GM19035 (cell line): ENCODE measurements around the gene MRM2.

Experiments used
- ATAC-seq: cut with Tn5 transposase; IDR thresholded peaks from one replicate; pipeline ENCODE4 v1.9.1; 2021; ENCODE audit not compliant: unreplicated experiment

MRM2 gene

GRCh38 chr7:2249744-2250323 is 7.8 kb upstream of the MRM2 start:
- ATAC-seq, result no peak

GRCh38 chr7:2248984-2249694 is 7.1 kb upstream of the MRM2 start:
- no peak for ATAC-seq

GRCh38 chr7:2247141-2247995 is 5.4 kb upstream of the MRM2 start:
- ATAC-seq, result no peak

- no peak for ATAC-seq
Measured at GRCh38 chr7:2245883-2246675, 4.1 kb upstream of the MRM2 start.

- no peak for ATAC-seq
Measured at GRCh38 chr7:2244404-2244995, 2.5 kb upstream of the MRM2 start.

- ATAC-seq, result no peak
Measured at GRCh38 chr7:2243458-2243857, 1.5 kb upstream of the MRM2 start.

DNA sequence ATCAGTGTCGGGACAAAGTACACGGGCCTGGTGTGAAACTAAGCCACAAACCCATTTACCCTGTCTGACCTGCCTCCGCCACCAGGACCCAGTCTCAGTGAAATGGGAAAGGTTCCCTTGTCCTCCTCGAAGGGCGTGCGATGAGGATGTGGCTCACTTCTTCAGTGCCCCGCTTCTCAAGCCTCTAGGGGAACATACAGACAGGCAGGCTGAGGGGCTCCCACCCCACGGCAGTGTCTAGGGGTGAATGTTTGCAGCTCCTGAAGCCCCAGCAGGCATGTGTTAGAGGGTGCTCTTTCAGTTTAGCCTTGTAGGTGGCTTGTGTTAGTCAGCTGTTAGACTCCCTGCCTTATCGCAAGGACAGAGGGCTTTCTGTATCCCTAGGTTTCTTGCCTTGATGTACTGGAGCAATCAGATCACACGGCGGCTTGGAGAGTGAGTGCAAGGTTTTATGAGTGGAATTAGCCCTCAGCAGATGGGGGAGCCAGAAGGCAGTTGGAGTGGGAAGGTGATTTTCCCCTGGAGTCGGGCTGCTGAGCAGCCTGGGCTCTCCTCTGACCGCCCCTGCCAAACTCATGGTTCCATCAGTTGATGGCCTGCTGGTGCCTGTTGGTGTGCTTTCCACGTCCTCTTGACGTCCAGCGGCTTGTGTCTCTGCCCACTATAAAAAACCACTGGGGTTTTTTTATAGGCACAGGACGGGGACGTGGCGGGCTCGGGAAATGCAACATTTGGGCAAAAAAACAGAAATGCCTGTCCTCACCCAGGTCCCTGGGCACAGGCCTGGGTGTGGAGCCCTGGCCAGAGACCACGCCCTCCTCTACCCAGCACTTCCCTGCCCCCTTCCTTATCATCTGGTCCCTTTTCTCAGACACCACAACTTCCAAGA is 780 bp upstream of the MRM2 start:
- no peak for ATAC-seq

GRCh38 chr7:2239242-2239641 is 2.8 kb downstream of the MRM2 start:
- ATAC-seq, result no peak

GRCh38 chr7:2237109-2237602 is 4.8 kb downstream of the MRM2 start:
- peak; percentile 55 for ATAC-seq

- ATAC-seq, result no peak
Measured at GRCh38 chr7:2233926-2234325, 8.1 kb downstream of the MRM2 start.

GRCh38 chr7:2232766-2233520 is 9.1 kb downstream of the MRM2 start, which contains the start of gene MAD1L1:
Gene MAD1L1 (minus strand): TSS chr7:2232945. CDS start chr7:2230133, 2,812 bp downstream.
- peak; percentile 70 for ATAC-seq

- peak; percentile 26 for ATAC-seq
Measured at GRCh38 chr7:2231992-2232765, 9.8 kb downstream of the MRM2 start.

DNA sequence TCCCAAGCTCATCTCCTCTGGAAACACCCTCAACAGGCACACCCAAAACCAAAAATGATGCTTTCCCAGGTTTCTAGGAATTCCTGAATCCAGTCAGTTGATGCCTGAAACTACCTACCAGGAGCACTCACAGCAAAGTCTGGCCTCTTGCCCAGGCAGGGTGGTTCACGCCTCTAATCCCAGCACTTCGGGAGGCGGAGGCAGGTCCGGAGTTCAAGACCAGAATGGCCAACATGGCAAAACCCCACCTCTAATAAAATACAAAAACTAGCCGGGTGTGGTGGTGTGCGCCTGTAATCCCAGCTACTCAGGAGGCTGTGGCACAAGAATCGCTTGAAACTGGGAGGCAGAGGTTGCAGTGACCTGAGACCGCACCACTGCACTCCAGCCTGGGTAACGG is 11.1 kb downstream of the MRM2 start:
- no peak for ATAC-seq

- ATAC-seq, result no peak
Measured at GRCh38 chr7:2230226-2230625, 11.8 kb downstream of the MRM2 start.

- no peak for ATAC-seq
Measured at GRCh38 chr7:2229467-2229866, 12.5 kb downstream of the MRM2 start.

DNA sequence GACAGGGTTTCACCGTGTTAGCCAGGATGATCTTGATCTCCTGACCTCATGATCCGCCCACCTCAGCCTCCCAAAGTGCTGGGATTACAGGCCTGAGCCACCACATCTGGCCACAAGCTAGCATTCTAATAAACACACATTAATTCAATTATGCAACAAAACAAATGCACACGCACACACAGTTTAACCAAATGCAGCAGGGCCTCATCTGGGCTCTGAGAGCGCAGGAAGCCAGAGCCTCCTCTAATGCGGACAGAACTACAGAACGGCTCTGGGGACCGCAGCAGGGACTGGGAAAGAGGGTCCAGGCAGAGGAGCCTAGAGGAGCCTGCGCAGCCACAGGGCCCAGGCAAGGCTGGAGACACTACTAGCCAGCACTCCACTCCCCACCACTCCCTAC is 13.1 kb downstream of the MRM2 start:
- no peak for ATAC-seq

- no peak for ATAC-seq
Measured at GRCh38 chr7:2227699-2228098, 14.3 kb downstream of the MRM2 start.

- no peak for ATAC-seq
Measured at GRCh38 chr7:2225830-2226229, 16.2 kb downstream of the MRM2 start.
